ENCODE measurements around the gene MZT1. TPM values are rescaled to one million over a fixed set of nuclear protein-coding genes. Genes with fewer than 3 reads are reported as not detected.
"Not testable (repeated sequence)": the region's sequence is repeated elsewhere in the genome, so short reads cannot be mapped to it uniquely, and the experiment has no call there.

The MZT1 gene
- total RNA-seq, 2 donors from 2014 or later: 2.3 to 4.9 TPM

GRCh38 chr13:72737033-72737432 lies 9.6 kb upstream of the MZT1 start:
- ATAC-seq (no peak), DNase-seq (no peak)
- Histone ChIP-seq H3K4me1 (no peaks in the 10 kb centered on the region), H3K4me3 (no peak overlapping the region), H3K9me3 (no peaks in the 10 kb centered on the region), H3K27ac (no peak overlapping the region), H3K36me3 (replicated peaks in 1 of 2; ENCODE audit: insufficient read depth in 1 of 2, low read depth in 2 of 2) (no peaks in the 10 kb centered on the region), H3K27me3 (no peaks in the 10 kb centered on the region)
- 72 to 76% methylated on average over 3 of the region's 3 CpGs for WGBS, 2 donors
- intact Hi-C loops (cut with DNase I): no loop called here
- TF ChIP-seq, protein P1, sequence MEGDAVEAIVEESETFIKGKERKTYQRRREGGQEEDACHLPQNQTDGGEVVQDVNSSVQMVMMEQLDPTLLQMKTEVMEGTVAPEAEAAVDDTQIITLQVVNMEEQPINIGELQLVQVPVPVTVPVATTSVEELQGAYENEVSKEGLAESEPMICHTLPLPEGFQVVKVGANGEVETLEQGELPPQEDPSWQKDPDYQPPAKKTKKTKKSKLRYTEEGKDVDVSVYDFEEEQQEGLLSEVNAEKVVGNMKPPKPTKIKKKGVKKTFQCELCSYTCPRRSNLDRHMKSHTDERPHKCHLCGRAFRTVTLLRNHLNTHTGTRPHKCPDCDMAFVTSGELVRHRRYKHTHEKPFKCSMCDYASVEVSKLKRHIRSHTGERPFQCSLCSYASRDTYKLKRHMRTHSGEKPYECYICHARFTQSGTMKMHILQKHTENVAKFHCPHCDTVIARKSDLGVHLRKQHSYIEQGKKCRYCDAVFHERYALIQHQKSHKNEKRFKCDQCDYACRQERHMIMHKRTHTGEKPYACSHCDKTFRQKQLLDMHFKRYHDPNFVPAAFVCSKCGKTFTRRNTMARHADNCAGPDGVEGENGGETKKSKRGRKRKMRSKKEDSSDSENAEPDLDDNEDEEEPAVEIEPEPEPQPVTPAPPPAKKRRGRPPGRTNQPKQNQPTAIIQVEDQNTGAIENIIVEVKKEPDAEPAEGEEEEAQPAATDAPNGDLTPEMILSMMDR (IDR thresholded peaks at IDR 0.05): no peak
- TF ChIP-seq POLR2A (IDR thresholded peaks at IDR 0.05): no peak

DNA sequence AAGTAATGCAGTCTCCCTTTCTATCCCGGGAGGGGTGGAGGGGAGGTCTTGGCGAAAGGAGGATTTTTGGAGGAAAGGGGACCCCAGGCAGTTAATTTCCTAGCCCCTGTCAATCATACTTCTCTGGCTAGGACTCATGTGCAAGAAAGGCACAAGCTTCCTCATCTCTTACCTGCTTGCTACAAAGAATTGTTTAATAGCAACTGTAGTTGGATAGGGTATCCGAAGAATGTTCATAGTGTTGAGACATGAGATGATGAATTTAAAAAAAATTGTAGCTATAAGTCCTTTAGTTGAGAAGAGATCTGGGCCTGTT lies 819 bp upstream of the MZT1 start:
- Histone ChIP-seq H3K4me1 (peaks cover 22% of the 10 kb centered on the region), H3K9me3 (no peaks in the 10 kb centered on the region), H3K27me3 (no peaks in the 10 kb centered on the region), H3K36me3 (replicated peaks in 1 of 2; ENCODE audit: insufficient read depth in 1 of 2, low read depth in 2 of 2) (no peaks in the 10 kb centered on the region), H3K4me3 (peak overlapping the region; percentile 21 to 29), H3K27ac (peak overlapping the region in 1 of 4 donors; percentile 69)
- WGBS, 2 donors: 0 to 3% methylated on average over 3 of the region's 3 CpGs
- no peak for DNase-seq
- TF ChIP-seq, protein P1 (IDR thresholded peaks at IDR 0.05): no peak
- no peak for TF ChIP-seq POLR2A (IDR thresholded peaks at IDR 0.05)
- ATAC-seq: no peak
- intact Hi-C loops (cut with DNase I): no loop called here

GRCh38 chr13:72726726-72727416 lies 558 bp downstream of the MZT1 start:
- TF ChIP-seq, protein P1 (IDR thresholded peaks at IDR 0.05): no peak
- TF ChIP-seq POLR2A (IDR thresholded peaks at IDR 0.05): no peak
- ATAC-seq (peak; percentile 3), DNase-seq (peak; percentile 20 to 45 (median 28))
- intact Hi-C loops (cut with DNase I): no loop called here
- 3 to 4% methylated on average over 27 to 46 of the region's 49 CpGs for WGBS, 2 donors
- Histone ChIP-seq H3K9me3 (no peaks in the 10 kb centered on the region), H3K27ac (peak overlapping the region in 3 of 4 donors; percentile 2 to 69 (median 41)), H3K4me3 (peak overlapping the region; percentile 60 to 71), H3K27me3 (no peaks in the 10 kb centered on the region), H3K4me1 (peaks cover 22% of the 10 kb centered on the region), H3K36me3 (replicated peaks in 1 of 2; ENCODE audit: insufficient read depth in 1 of 2, low read depth in 2 of 2) (no peaks in the 10 kb centered on the region)

- H3K27ac ChIP-seq; H3K9me3 ChIP-seq; H3K4me3 ChIP-seq; ATAC-seq; H3K36me3 ChIP-seq (replicated peaks in 1 of 2; ENCODE audit: insufficient read depth in 1 of 2, low read depth in 2 of 2); DNase-seq; H3K27me3 ChIP-seq; intact Hi-C loops (cut with DNase I): not testable (repeated sequence)
- H3K4me1 ChIP-seq: peaks cover 22% of the 10 kb centered on the region
- WGBS, 2 donors: 82 to 89% methylated on average over 15 of the region's 15 CpGs
These were observed 1.2 kb downstream of the MZT1 start for GRCh38 chr13:72726185-72726584.

DNA sequence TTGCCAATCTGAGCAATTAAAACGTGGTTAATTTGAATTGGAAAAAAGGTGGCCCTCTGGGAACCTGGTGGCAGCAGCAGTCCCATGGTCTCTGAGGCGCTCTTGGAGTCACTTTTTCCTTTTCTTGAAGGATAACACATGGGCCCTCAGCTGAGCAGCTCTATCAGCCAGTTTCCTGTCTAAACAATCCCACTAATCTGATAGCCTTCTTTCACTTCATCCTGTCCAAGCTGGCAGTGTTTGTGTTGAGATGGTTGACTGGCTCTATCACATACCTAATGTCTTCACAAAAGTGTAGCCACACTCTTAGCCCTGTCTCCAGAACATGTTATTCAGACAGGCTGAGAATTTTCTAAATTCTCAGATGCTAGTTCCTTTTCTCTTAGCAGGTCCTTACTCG lies 10.7 kb downstream of the MZT1 start:
- Histone ChIP-seq H3K27ac (no peak overlapping the region), H3K4me3 (no peak overlapping the region), H3K36me3 (replicated peaks in 1 of 2; ENCODE audit: insufficient read depth in 1 of 2, low read depth in 2 of 2) (peaks cover 0 to 3% of the 10 kb centered on the region in 2 donors), H3K4me1 (no peaks in the 10 kb centered on the region), H3K9me3 (peaks cover 0 to 6% (median 0%) of the 10 kb centered on the region in 3 donors), H3K27me3 (no peaks in the 10 kb centered on the region)
- no peak for DNase-seq
- 63% methylated on average over 3 of the region's 3 CpGs for WGBS, 2 donors
- no peak for ATAC-seq
- intact Hi-C loops (cut with DNase I): no loop called here
- no peak for TF ChIP-seq POLR2A (IDR thresholded peaks at IDR 0.05)
- TF ChIP-seq, protein P1 (IDR thresholded peaks at IDR 0.05): no peak
